ENCODE measurements around the gene ABCB9.

- TF ChIP-seq POLR2AphosphoS5 (IDR thresholded peaks at IDR 0.05; ENCODE audit: low read depth, low read length) (peak; percentile 71), SPI1 (IDR thresholded peaks at IDR 0.05; ENCODE audit: low read depth, low read length) (no peak), TAF1 (IDR thresholded peaks at IDR 0.05; ENCODE audit: low read depth, low read length) (peak; percentile 49; the same call in 1 of the 2 replicates)
Measured at GRCh38 chr12:122895704-122896636, 70.3 kb downstream of the ABCB9 start, which contains the start of gene VPS37B.

Measured in GM12891 (cell line).